Measurements from ENCODE around the gene ZNF672. TPM values are rescaled to one million over a fixed set of nuclear protein-coding genes. Genes with fewer than 3 reads are reported as not detected.
A peak's percentile ranks its signal among the peaks of the same experiment; 100 is the strongest.

Gene ZNF672
- total and polyA plus RNA-seq, 2 of the 13 experiments (the other 11 are each of a cell fraction or from before 2014, with no cell fraction given) = 17.2 to 22.9 TPM

GRCh38 chr1:248873409-248873992 lies 35.5 kb downstream of the ZNF672 start (continued):
- TF ChIP-seq GLI4 (CRISPR knock-in tag; IDR thresholded peaks at IDR 0.05; ENCODE audit: borderline replicate concordance) (no peak), FUBP1 (CRISPR knock-in tag; IDR thresholded peaks at IDR 0.05; ENCODE audit: borderline replicate concordance) (no peak; the same call in 1 of the 2 replicates), ZZZ3 (CRISPR knock-in tag; IDR thresholded peaks at IDR 0.05; ENCODE audit: borderline replicate concordance) (peak; percentile 45; the same call in 1 of the 2 replicates), MXD3 (CRISPR knock-in tag; IDR thresholded peaks at IDR 0.05) (peak; percentile 60; the same call in 1 of the 2 replicates), TBP (CRISPR knock-in tag; IDR thresholded peaks at IDR 0.05) (no peak), JUND (CRISPR knock-in tag; IDR thresholded peaks at IDR 0.05) (no peak; the same call in 1 of the 2 replicates), ZNF232 (CRISPR knock-in tag; IDR thresholded peaks at IDR 0.05; ENCODE audit: borderline replicate concordance) (peak; percentile 40; the same call in 1 of the 2 replicates), JDP2 (CRISPR knock-in tag; IDR thresholded peaks at IDR 0.05; ENCODE audit: borderline replicate concordance) (no peak), NFKBIZ (CRISPR knock-in tag; IDR thresholded peaks at IDR 0.05) (no peak; the same call in 1 of the 2 replicates), AGO1 (IDR thresholded peaks at IDR 0.05; ENCODE audit: low read depth, low read length, poor library complexity, severe bottlenecking) (peak; percentile 52), HOXD1 (CRISPR knock-in tag; IDR thresholded peaks at IDR 0.05) (no peak; the same call in 1 of the 2 replicates), ZNF629 (CRISPR knock-in tag; conservative IDR thresholded peaks at IDR 0.05) (no peak), SMAD9 (CRISPR knock-in tag; IDR thresholded peaks at IDR 0.05) (no peak), RARG (CRISPR knock-in tag; IDR thresholded peaks at IDR 0.05; ENCODE audit: low read depth) (no peak), FOXM1 (CRISPR knock-in tag; IDR thresholded peaks at IDR 0.05) (no peak), MXD4 (CRISPR knock-in tag; IDR thresholded peaks at IDR 0.05) (peak; percentile 56; the same call in 1 of the 2 replicates), ZNF432 (CRISPR knock-in tag; IDR thresholded peaks at IDR 0.05; ENCODE audit: borderline replicate concordance) (no peak), TEF (CRISPR knock-in tag; IDR thresholded peaks at IDR 0.05) (no peak; the same call in 1 of the 2 replicates), NKX3-1 (CRISPR knock-in tag; IDR thresholded peaks at IDR 0.05) (peak; percentile 74), ZNF773 (CRISPR knock-in tag; IDR thresholded peaks at IDR 0.05; ENCODE audit: borderline replicate concordance) (no peak), ZNF496 (CRISPR knock-in tag; IDR thresholded peaks at IDR 0.05; ENCODE audit: insufficient replicate concordance) (no peak), ZNF274 (CRISPR knock-in tag; IDR thresholded peaks at IDR 0.05) (peak; percentile 53; the same call in 1 of the 2 replicates), ZBTB7B (CRISPR knock-in tag; IDR thresholded peaks at IDR 0.05) (no peak; the same call in 1 of the 2 replicates), KAT8 (CRISPR knock-in tag; IDR thresholded peaks at IDR 0.05) (no peak; the same call in none of the 2 replicates)

Measured in HepG2 (cell line).